ENCODE data around the gene UGDH. TPM values are rescaled to one million over a fixed set of nuclear protein-coding genes. Genes with fewer than 3 reads are reported as not detected.
A peak's percentile ranks its signal among the peaks of the same experiment; 100 is the strongest.

Gene UGDH
- total and polyA plus RNA-seq, 9 of the 15 experiments (the other 6 are each of a cell fraction or from before 2014, with no cell fraction given) = 5.5 to 21.7 (median 16.2) TPM

DNA sequence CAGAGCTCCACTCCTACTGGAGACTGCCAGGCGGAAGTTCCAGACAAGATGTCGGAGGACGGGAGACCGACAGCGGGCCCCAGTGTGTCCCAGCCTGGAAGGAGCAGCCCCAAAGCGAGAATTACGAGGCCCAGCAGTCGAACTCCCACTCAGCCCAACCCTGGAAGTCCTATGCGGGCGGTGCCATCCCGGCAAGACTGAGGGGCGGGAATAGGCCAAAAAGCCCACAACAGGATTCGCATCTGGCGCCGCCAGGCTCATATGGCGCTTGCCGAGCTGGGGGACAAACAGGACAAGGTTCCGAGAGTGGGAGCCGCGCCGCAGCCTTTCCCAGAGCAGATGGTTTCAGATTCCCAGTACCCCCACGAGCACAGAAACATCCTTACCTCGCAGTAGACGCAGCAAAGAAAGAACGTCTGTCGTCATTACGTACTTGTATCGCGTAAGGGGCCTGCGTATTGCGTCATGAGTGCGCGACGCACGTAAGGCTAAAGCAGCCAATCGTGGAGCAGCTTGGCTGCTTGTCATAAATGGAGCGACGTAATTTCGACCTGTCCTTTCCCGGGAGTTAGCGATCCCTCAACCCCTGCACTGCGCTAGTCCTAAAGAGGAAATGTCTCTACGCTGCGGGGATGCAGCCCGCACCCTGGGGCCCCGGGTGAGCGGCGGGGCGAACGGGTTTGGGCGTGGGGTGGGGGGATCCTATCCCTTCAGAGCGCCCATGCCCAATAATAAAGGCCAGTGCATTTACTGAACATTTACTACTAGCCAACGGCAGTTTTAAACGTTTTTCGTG lies 68.5 kb downstream of the UGDH start, which contains the start of the genes LIAS and RPL9 (continued):
- TF ChIP-seq, protein P1, sequence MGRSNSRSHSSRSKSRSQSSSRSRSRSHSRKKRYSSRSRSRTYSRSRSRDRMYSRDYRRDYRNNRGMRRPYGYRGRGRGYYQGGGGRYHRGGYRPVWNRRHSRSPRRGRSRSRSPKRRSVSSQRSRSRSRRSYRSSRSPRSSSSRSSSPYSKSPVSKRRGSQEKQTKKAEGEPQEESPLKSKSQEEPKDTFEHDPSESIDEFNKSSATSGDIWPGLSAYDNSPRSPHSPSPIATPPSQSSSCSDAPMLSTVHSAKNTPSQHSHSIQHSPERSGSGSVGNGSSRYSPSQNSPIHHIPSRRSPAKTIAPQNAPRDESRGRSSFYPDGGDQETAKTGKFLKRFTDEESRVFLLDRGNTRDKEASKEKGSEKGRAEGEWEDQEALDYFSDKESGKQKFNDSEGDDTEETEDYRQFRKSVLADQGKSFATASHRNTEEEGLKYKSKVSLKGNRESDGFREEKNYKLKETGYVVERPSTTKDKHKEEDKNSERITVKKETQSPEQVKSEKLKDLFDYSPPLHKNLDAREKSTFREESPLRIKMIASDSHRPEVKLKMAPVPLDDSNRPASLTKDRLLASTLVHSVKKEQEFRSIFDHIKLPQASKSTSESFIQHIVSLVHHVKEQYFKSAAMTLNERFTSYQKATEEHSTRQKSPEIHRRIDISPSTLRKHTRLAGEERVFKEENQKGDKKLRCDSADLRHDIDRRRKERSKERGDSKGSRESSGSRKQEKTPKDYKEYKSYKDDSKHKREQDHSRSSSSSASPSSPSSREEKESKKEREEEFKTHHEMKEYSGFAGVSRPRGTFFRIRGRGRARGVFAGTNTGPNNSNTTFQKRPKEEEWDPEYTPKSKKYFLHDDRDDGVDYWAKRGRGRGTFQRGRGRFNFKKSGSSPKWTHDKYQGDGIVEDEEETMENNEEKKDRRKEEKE (IDR thresholded peaks at IDR 0.05; ENCODE audit: borderline replicate concordance in 1 of 2, control insufficient read depth in 1 of 2, low read depth in 2 of 2, low read length in 1 of 2) = no peak
- TF ChIP-seq ZNF174 (CRISPR knock-in tag; IDR thresholded peaks at IDR 0.05) = no peak
- peak; percentile 94 for TF ChIP-seq SMAD1 (IDR thresholded peaks at IDR 0.05; ENCODE audit: low read depth, low read length, partially characterized antibody)
- TF ChIP-seq ETV6 (IDR thresholded peaks at IDR 0.05; ENCODE audit: borderline replicate concordance in 1 of 2, low read depth in 2 of 2, low read length in 1 of 2) = no peak
- no peak for TF ChIP-seq ETV6 (CRISPR knock-in tag; IDR thresholded peaks at IDR 0.05; ENCODE audit: borderline replicate concordance)
- TF ChIP-seq ZNF408 (CRISPR knock-in tag; IDR thresholded peaks at IDR 0.05; ENCODE audit: low read depth) = no peak
- peak; percentile 93 for TF ChIP-seq PHF20 (IDR thresholded peaks at IDR 0.05; ENCODE audit: partially characterized antibody)
- TF ChIP-seq, protein P2, sequence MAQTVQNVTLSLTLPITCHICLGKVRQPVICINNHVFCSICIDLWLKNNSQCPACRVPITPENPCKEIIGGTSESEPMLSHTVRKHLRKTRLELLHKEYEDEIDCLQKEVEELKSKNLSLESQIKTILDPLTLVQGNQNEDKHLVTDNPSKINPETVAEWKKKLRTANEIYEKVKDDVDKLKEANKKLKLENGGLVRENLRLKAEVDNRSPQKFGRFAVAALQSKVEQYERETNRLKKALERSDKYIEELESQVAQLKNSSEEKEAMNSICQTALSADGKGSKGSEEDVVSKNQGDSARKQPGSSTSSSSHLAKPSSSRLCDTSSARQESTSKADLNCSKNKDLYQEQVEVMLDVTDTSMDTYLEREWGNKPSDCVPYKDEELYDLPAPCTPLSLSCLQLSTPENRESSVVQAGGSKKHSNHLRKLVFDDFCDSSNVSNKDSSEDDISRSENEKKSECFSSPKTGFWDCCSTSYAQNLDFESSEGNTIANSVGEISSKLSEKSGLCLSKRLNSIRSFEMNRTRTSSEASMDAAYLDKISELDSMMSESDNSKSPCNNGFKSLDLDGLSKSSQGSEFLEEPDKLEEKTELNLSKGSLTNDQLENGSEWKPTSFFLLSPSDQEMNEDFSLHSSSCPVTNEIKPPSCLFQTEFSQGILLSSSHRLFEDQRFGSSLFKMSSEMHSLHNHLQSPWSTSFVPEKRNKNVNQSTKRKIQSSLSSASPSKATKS (CRISPR knock-in tag; IDR thresholded peaks at IDR 0.05) = 0 out of 2 replicates have a peak, but pooled peaks have one; percentile 58
- peak; percentile 93 for TF ChIP-seq POLR2G (IDR thresholded peaks at IDR 0.05; ENCODE audit: low read depth, low read length)
- TF ChIP-seq, protein P3, sequence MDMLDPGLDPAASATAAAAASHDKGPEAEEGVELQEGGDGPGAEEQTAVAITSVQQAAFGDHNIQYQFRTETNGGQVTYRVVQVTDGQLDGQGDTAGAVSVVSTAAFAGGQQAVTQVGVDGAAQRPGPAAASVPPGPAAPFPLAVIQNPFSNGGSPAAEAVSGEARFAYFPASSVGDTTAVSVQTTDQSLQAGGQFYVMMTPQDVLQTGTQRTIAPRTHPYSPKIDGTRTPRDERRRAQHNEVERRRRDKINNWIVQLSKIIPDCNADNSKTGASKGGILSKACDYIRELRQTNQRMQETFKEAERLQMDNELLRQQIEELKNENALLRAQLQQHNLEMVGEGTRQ (CRISPR knock-in tag; IDR thresholded peaks at IDR 0.05) = no peak
- TF ChIP-seq PHF8 (IDR thresholded peaks at IDR 0.05; ENCODE audit: borderline replicate concordance, low read length) = peak; percentile 97
- no peak for TF ChIP-seq TCFL5 (CRISPR knock-in tag; conservative IDR thresholded peaks at IDR 0.05)
- TF ChIP-seq, protein P4, sequence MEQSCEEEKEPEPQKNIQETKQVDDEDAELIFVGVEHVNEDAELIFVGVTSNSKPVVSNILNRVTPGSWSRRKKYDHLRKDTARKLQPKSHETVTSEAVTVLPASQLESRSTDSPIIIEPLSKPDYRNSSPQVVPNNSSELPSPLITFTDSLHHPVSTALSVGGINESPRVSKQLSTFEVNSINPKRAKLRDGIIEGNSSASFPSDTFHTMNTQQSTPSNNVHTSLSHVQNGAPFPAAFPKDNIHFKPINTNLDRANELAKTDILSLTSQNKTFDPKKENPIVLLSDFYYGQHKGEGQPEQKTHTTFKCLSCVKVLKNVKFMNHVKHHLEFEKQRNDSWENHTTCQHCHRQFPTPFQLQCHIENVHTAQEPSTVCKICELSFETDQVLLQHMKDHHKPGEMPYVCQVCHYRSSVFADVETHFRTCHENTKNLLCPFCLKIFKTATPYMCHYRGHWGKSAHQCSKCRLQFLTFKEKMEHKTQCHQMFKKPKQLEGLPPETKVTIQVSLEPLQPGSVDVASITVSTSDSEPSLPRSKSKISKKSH (CRISPR knock-in tag; IDR thresholded peaks at IDR 0.05) = no peak
- TF ChIP-seq BACH1 (tag; IDR thresholded peaks at IDR 0.05) = no peak
- no peak for TF ChIP-seq ETS2 (tag; IDR thresholded peaks at IDR 0.05; ENCODE audit: borderline replicate concordance, poor library complexity, severe bottlenecking)
- TF ChIP-seq SIN3A (IDR thresholded peaks at IDR 0.05; ENCODE audit: borderline replicate concordance in 2 of 2, control insufficient read depth in 1 of 2, low read depth in 2 of 2, low read length in 2 of 2) = no peak; a peak in 3 of 4 replicates
- TF ChIP-seq JUN (IDR thresholded peaks at IDR 0.05; ENCODE audit: borderline replicate concordance, low read depth, low read length) = peak; percentile 92
- no peak for TF ChIP-seq JUN (CRISPR knock-in tag; IDR thresholded peaks at IDR 0.05; ENCODE audit: borderline replicate concordance)
